CD4-positive, alpha-beta T cell (primary cell): ENCODE measurements around the gene HAUS8. TPM values are rescaled to one million over a fixed set of nuclear protein-coding genes. Genes with fewer than 3 reads are reported as not detected.
"Not testable (repeated sequence)": the region's sequence is repeated elsewhere in the genome, so short reads cannot be mapped to it uniquely, and the experiment has no call there.

ENCODE experiments used
- ATAC-seq: fragments of 200-7000 bp; cut with Tn5 transposase; one replicate; pipeline ENCODE4 v1.10.0; 2022; ENCODE audit warnings: mild to moderate bottlenecking; ENCODE audit not compliant: poor library complexity
- CTCF ChIA-PET: fragments of 350-600 bp; sonication (Branson Sonifier 250); formaldehyde crosslinking; loops from one replicate; lab custom pipeline; 2021; ENCODE audit warnings: antibody characterized with exemption, inconsistent platforms; lab: Charles Lee
- POLR2A ChIA-PET: fragments of 350-600 bp; sonication (Branson Sonifier 250); formaldehyde crosslinking; loops from one replicate; lab custom pipeline; 2021; ENCODE audit warnings: antibody characterized with exemption, inconsistent platforms; lab: Charles Lee
- DNase-seq, 14 experiments: peaks; one replicate each; pipeline ENCODE4 v3.0.0-alpha.2; 2013 to 2020; ENCODE audit warnings: mixed read lengths in 2 of 14
- H3K27ac ChIP-seq, 2 donors: one replicate each; pipeline versions ENCODE4 v1.5.1 to v1.7.0; 2013; ENCODE audit warnings: low read length in 2 of 2, low read depth in 1 of 2, mild to moderate bottlenecking in 1 of 2
- H3K27me3 ChIP-seq, 2 experiments: 1 replicate in 1 of 2; 2 replicates in 1 of 2; pipeline versions ENCODE4 v1.6.1 to v1.7.0; 2013; ENCODE audit warnings: low read length in 2 of 2, control low read depth in 1 of 2, mild to moderate bottlenecking in 1 of 2, moderate library complexity in 1 of 2; ENCODE audit not compliant: insufficient read depth in 2 of 2, control insufficient read depth in 1 of 2
- H3K36me3 ChIP-seq: one replicate; pipeline ENCODE4 v1.6.1; 2013; ENCODE audit warnings: low read length, control low read depth; ENCODE audit not compliant: insufficient read depth
- H3K4me1 ChIP-seq: one replicate; pipeline ENCODE4 v1.6.1; 2013; ENCODE audit warnings: low read length, control low read depth; ENCODE audit not compliant: insufficient read depth
- H3K4me3 ChIP-seq: one replicate; pipeline ENCODE4 v1.5.1; 2013; ENCODE audit warnings: mild to moderate bottlenecking, low read length, moderate library complexity
- H3K9me3 ChIP-seq, 2 experiments: 1 replicate in 1 of 2; 2 replicates in 1 of 2; pipeline versions ENCODE4 v1.6.1 to v1.7.0; 2013; ENCODE audit warnings: low read length in 2 of 2, mild to moderate bottlenecking in 2 of 2, control low read depth in 1 of 2, moderate library complexity in 1 of 2; ENCODE audit not compliant: control insufficient read depth in 1 of 2, insufficient read depth in 1 of 2
- H3K27ac Mint-ChIP-seq: one replicate; pipeline ENCODE4 v1.8.0; 2020; ENCODE audit warnings: mixed read lengths
- H3K27me3 Mint-ChIP-seq: one replicate; pipeline ENCODE4 v1.8.0; 2021; ENCODE audit warnings: mixed read lengths
- H3K36me3 Mint-ChIP-seq: one replicate; pipeline ENCODE4 v1.8.0; 2021; ENCODE audit warnings: low read depth, mixed read lengths
- H3K4me1 Mint-ChIP-seq: one replicate; pipeline ENCODE4 v1.8.0; 2021; ENCODE audit warnings: low read depth, mixed read lengths
- H3K4me3 Mint-ChIP-seq: one replicate; pipeline ENCODE4 v1.8.0; 2020; ENCODE audit warnings: mild to moderate bottlenecking, mixed read lengths
- H3K9me3 Mint-ChIP-seq: one replicate; pipeline ENCODE4 v1.8.0; 2020; ENCODE audit warnings: mixed read lengths
- CTCF ChIP-seq: fragments of 200-600 bp; IDR thresholded peaks from one replicate; pipeline ENCODE4 v1.8.0; 2022; ENCODE audit warnings: antibody characterized with exemption, mild to moderate bottlenecking
- intact Hi-C, 2 experiments: fragments of 100-400 bp; cut with DNase I in 1 of 2; cut with micrococcal nuclease in 1 of 2; formaldehyde crosslinking; loops; one replicate each; pipeline versions ENCODE4 v1.15.1 to v1.9.0; 2023 to 2025; cut with DNase I, micrococcal nuclease
- total RNA-seq, 174 experiments: library from RNA in 2 of 174; stranded (reverse) in 2 of 174; gene quantifications; one replicate each; pipeline ENCODE4 v1.2.3 and lab custom pipeline; 2021 to 2026

HAUS8 gene
- total RNA-seq, 2 experiments from 2014 or later = 20.6 to 20.7 TPM

GRCh38 chr19:17098326-17098725 is 23.1 kb upstream of the HAUS8 start:
- Histone ChIP-seq H3K27ac (no peak overlapping the region), H3K27me3 (no peaks in the 10 kb centered on the region), H3K4me3 (no peak overlapping the region), H3K9me3 (peaks cover 0 to 16% of the 10 kb centered on the region in 2 experiments), H3K36me3 (peaks cover 21% of the 10 kb centered on the region), H3K4me1 (peaks cover 13% of the 10 kb centered on the region)
- H3K27me3 Mint-ChIP-seq = no peaks in the 10 kb centered on the region
- ChIA-PET CTCF (no interaction called here), POLR2A (no interaction called here)
- no peak for DNase-seq
- no peaks in the 10 kb centered on the region for H3K9me3 Mint-ChIP-seq
- ATAC-seq = no peak
- H3K36me3 Mint-ChIP-seq = peaks cover 53% of the 10 kb centered on the region
- no peak overlapping the region for H3K27ac Mint-ChIP-seq
- H3K4me1 Mint-ChIP-seq = peaks cover 21% of the 10 kb centered on the region
- no peak for TF ChIP-seq CTCF
- no peak overlapping the region for H3K4me3 Mint-ChIP-seq
- intact Hi-C loops = no loop called here

GRCh38 chr19:17097593-17098126 is 22.4 kb upstream of the HAUS8 start:
- DNase-seq = no peak
- intact Hi-C loops = no loop called here
- Histone ChIP-seq H3K27ac (no peak overlapping the region), H3K36me3 (peaks cover 15% of the 10 kb centered on the region), H3K4me1 (peaks cover 12% of the 10 kb centered on the region), H3K27me3 (no peaks in the 10 kb centered on the region), H3K9me3 (peaks cover 0 to 11% of the 10 kb centered on the region in 2 experiments), H3K4me3 (no peak overlapping the region)
- no peak for ATAC-seq
- Mint-ChIP-seq H3K9me3 (no peaks in the 10 kb centered on the region), H3K27ac (no peak overlapping the region), H3K4me1 (peaks cover 19% of the 10 kb centered on the region), H3K36me3 (peaks cover 48% of the 10 kb centered on the region), H3K4me3 (no peak overlapping the region), H3K27me3 (no peaks in the 10 kb centered on the region)
- no peak for TF ChIP-seq CTCF
- POLR2A ChIA-PET = no interaction called here
- CTCF ChIA-PET = no interaction called here

- Mint-ChIP-seq H3K27me3 (no peaks in the 10 kb centered on the region), H3K9me3 (no peaks in the 10 kb centered on the region), H3K4me3 (no peak overlapping the region), H3K36me3 (peaks cover 33% of the 10 kb centered on the region), H3K27ac (no peak overlapping the region), H3K4me1 (peaks cover 33% of the 10 kb centered on the region)
- Histone ChIP-seq H3K4me3 (no peak overlapping the region), H3K9me3 (no peaks in the 10 kb centered on the region), H3K36me3 (peaks cover 3% of the 10 kb centered on the region), H3K4me1 (peaks cover 28% of the 10 kb centered on the region), H3K27ac (no peak overlapping the region), H3K27me3 (no peaks in the 10 kb centered on the region)
- TF ChIP-seq CTCF = no peak
- no peak for DNase-seq
- intact Hi-C loops = no loop called here
- CTCF ChIA-PET = no interaction called here
- POLR2A ChIA-PET = interaction anchor here (0.6 kb wide), 1 partner anchor 31 kb away, joined by 3 read pairs; no protein-coding TSS in a partner anchor
- no peak for ATAC-seq
These were observed 20.1 kb upstream of the HAUS8 start for GRCh38 chr19:17095141-17095919.

- H3K9me3 Mint-ChIP-seq, H3K27me3 ChIP-seq, H3K27ac Mint-ChIP-seq, ATAC-seq, H3K27ac ChIP-seq, H3K4me3 Mint-ChIP-seq, H3K9me3 ChIP-seq, H3K36me3 ChIP-seq, CTCF ChIA-PET, DNase-seq, H3K27me3 Mint-ChIP-seq, H3K4me3 ChIP-seq: not testable (repeated sequence)
- H3K4me1 ChIP-seq = peaks cover 30% of the 10 kb centered on the region
- peaks cover 38% of the 10 kb centered on the region for H3K4me1 Mint-ChIP-seq
- POLR2A ChIA-PET = interaction anchor here (0.6 kb wide), 1 partner anchor 31 kb away, joined by 3 read pairs; no protein-coding TSS in a partner anchor
- intact Hi-C loops = loop anchor here in 1 of 2 experiments (5.0 kb wide), 1 partner anchor 33 kb away; no protein-coding TSS in a partner anchor
- peaks cover 33% of the 10 kb centered on the region for H3K36me3 Mint-ChIP-seq
These were observed 19.4 kb upstream of the HAUS8 start for GRCh38 chr19:17094694-17095093.
